Mucosa of descending colon (tissue), 3 donors: ENCODE measurements around the gene RFX1. TPM values are rescaled to one million over a fixed set of nuclear protein-coding genes. Genes with fewer than 3 reads are reported as not detected.

Experiments
- ATAC-seq: fragments of 200-7000 bp; cut with Tn5 transposase; one replicate; pipeline ENCODE4 v1.9.1; 2020; ENCODE audit warnings: mild to moderate bottlenecking, moderate library complexity
- DNase-seq, 3 donors: peaks; one replicate each; pipeline ENCODE4 v3.0.0-alpha.2; 2020
- H3K36me3 ChIP-seq: fragments of 200-600 bp; one replicate; pipeline ENCODE4 v1.8.0; 2021; ENCODE audit warnings: low read depth, mild to moderate bottlenecking
- H3K4me1 ChIP-seq: fragments of 200-600 bp; one replicate; pipeline ENCODE4 v1.8.0; 2021; ENCODE audit warnings: low read depth, mild to moderate bottlenecking
- H3K4me3 ChIP-seq: fragments of 200-600 bp; one replicate; pipeline ENCODE4 v1.8.0; 2021; ENCODE audit warnings: mild to moderate bottlenecking
- H3K9me3 ChIP-seq: fragments of 200-600 bp; one replicate; pipeline ENCODE4 v1.8.0; 2021; ENCODE audit warnings: mild to moderate bottlenecking
- intact Hi-C, 2 donors: fragments of 100-400 bp; cut with DNase I in 1 of 2; cut with micrococcal nuclease in 1 of 2; formaldehyde crosslinking; loops; one replicate each; pipeline versions ENCODE4 v1.11.0 to v1.11.1; 2022; cut with DNase I, micrococcal nuclease
- total RNA-seq, 3 donors: library from RNA; stranded (reverse); fragmentation: NEBNext Ultra II Directional in 2 of 3; extraction: Animal tissue kit (Norgen Biotek cat#: 25700) in 2 of 3; gene quantifications; one replicate each; pipeline versions ENCODE4 v1.2.1 to v1.2.4, GENCODE V29; 2021 to 2023
- TF ChIP-seq, protein P1 (sequence below): fragments of 200-600 bp; IDR thresholded peaks from one replicate; pipeline ENCODE4 v1.8.0; 2022; ENCODE audit warnings: antibody characterized with exemption, mild to moderate bottlenecking
- donor health status: DM: no; HTN: no; CAD: no; lungs with moderate emphysema.
- donor health status: DM: no; HTN: no; CAD: no.
- donor health status: DM: no; HTN: yes; CAD: no.

RFX1 gene
- total RNA-seq, 3 donors from 2014 or later, result 15.8 to 17.9 (median 17.1) TPM

DNA sequence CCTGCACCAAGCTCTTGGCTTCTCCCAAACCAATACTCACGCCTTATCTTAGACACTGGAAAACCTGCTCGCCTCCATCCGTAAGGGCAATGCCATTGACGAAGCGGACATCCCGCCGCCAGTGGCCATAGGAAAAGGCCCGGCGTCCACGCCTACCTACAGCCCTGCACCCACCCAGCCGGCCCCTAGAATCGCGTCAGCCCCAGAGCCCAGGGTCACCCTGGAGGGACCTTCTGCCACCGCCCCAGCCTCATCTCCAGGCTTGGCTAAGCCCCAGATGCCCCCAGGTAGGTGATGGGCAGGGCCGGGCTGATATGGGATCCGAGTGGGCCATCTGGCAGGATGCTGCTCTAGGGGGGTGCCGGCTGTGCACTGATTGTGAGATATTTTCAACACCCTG, 92.8 kb downstream of the RFX1 start:
- TF ChIP-seq, protein P1, sequence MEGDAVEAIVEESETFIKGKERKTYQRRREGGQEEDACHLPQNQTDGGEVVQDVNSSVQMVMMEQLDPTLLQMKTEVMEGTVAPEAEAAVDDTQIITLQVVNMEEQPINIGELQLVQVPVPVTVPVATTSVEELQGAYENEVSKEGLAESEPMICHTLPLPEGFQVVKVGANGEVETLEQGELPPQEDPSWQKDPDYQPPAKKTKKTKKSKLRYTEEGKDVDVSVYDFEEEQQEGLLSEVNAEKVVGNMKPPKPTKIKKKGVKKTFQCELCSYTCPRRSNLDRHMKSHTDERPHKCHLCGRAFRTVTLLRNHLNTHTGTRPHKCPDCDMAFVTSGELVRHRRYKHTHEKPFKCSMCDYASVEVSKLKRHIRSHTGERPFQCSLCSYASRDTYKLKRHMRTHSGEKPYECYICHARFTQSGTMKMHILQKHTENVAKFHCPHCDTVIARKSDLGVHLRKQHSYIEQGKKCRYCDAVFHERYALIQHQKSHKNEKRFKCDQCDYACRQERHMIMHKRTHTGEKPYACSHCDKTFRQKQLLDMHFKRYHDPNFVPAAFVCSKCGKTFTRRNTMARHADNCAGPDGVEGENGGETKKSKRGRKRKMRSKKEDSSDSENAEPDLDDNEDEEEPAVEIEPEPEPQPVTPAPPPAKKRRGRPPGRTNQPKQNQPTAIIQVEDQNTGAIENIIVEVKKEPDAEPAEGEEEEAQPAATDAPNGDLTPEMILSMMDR, result no peak
- H3K36me3 ChIP-seq, result peaks cover 18% of the 10 kb centered on the region
- intact Hi-C loops, result no loop called here
- ATAC-seq, result no peak
- H3K4me1 ChIP-seq, result peaks cover 11% of the 10 kb centered on the region
- DNase-seq, result no peak
- no peaks in the 10 kb centered on the region for H3K9me3 ChIP-seq
- H3K4me3 ChIP-seq, result no peak overlapping the region

Other genes with a start within 250 kb of the RFX1 start
- 10 to 100 TPM; 24.2 to 32.4 (median 28.7) TPM for gene MRI1, start 241.8 kb downstream of the RFX1 start, total RNA-seq
- 10 to 100 TPM; 47.8 to 49.5 (median 49.3) TPM for gene C19orf53, start 231.9 kb downstream of the RFX1 start, total RNA-seq
- 1 to 10 TPM; 4.1 to 4.6 (median 4.1) TPM for gene ZSWIM4, start 210.9 kb downstream of the RFX1 start, total RNA-seq
- gene NANOS3, start 129.2 kb downstream of the RFX1 start, total RNA-seq, result 1 to 10 TPM in 1 of 3 donors, not detected in 2; 1.5 TPM
- 10 to 100 TPM in 2 of 3 donors, 1 to 10 TPM in 1; 5.5 to 12.9 (median 10.8) TPM for gene BRME1, start 100.2 kb downstream of the RFX1 start, total RNA-seq
- gene CC2D1A, start 100.1 kb downstream of the RFX1 start, total RNA-seq, result 100 to 1,000 TPM in 2 of 3 donors, 10 to 100 TPM in 1; 68.4 to 118 (median 101) TPM
- 1 to 10 TPM; 1.7 to 3.4 (median 2.9) TPM for gene PODNL1, start 67.9 kb downstream of the RFX1 start, total RNA-seq
- 10 to 100 TPM; 26.4 to 35.2 (median 34.7) TPM for gene DCAF15, start 53.8 kb downstream of the RFX1 start, total RNA-seq
- not detected for gene RLN3, start 21.8 kb upstream of the RFX1 start, total RNA-seq
- 1 to 10 TPM; 2.0 to 3.1 (median 2.6) TPM for gene IL27RA, start 25.4 kb upstream of the RFX1 start, total RNA-seq
- 1 to 10 TPM in 2 of 3 donors, under 1 TPM in 1; 0.82 to 1.2 (median 1.0) TPM for gene PALM3, start 55.8 kb upstream of the RFX1 start, total RNA-seq
- gene MISP3, start 66.5 kb upstream of the RFX1 start, total RNA-seq, result 10 to 100 TPM; 13.6 to 34.2 (median 32.9) TPM
- gene C19orf67, start 79.5 kb upstream of the RFX1 start, total RNA-seq, result under 1 TPM in 1 of 3 donors, not detected in 2; 0.27 TPM
- 10 to 100 TPM; 39.8 to 61.8 (median 49.6) TPM for gene SAMD1, start 84.4 kb upstream of the RFX1 start, total RNA-seq
- 100 to 1,000 TPM in 1 of 3 donors, 10 to 100 TPM in 2; 75.4 to 100 (median 89.1) TPM for gene PRKACA, start 111.4 kb upstream of the RFX1 start, total RNA-seq
- gene ASF1B, start 130.3 kb upstream of the RFX1 start, total RNA-seq, result 10 to 100 TPM in 1 of 3 donors, 1 to 10 TPM in 2; 2.4 to 21.7 (median 5.5) TPM
- gene ADGRL1, start 199.8 kb upstream of the RFX1 start, total RNA-seq, result 10 to 100 TPM; 29.2 to 54.6 (median 35.8) TPM